ENCODE data around the gene LIMCH1.

The LIMCH1 gene

GRCh38 chr4:41534404-41534803 lies 3.6 kb upstream of the LIMCH1 start:
- H2AFZ ChIP-seq (ENCODE audit: low read depth), result no peak overlapping the region
- H3K9ac ChIP-seq, result no peak overlapping the region
- no peaks in the 10 kb centered on the region for H3K4me1 ChIP-seq (ENCODE audit: low read depth, poor library complexity, severe bottlenecking)
- no peaks in the 10 kb centered on the region for H3K27me3 ChIP-seq (ENCODE audit: insufficient read depth, low read depth)
- no peak overlapping the region for H3K4me3 ChIP-seq (IDR thresholded peaks at IDR 0.05; ENCODE audit: insufficient read depth, low read depth, low read length)
- H3K36me3 ChIP-seq (ENCODE audit: insufficient read depth), result no peaks in the 10 kb centered on the region
- no peak overlapping the region for H3K4me2 ChIP-seq
- H3K27ac ChIP-seq, result no peak overlapping the region
- no peaks in the 10 kb centered on the region for H4K20me1 ChIP-seq (ENCODE audit: insufficient read depth)
- TF ChIP-seq CTCF (conservative IDR thresholded peaks at IDR 0.05; ENCODE audit: low read depth, low read length), result no peak
- H3K79me2 ChIP-seq (ENCODE audit: insufficient read depth, low read depth), result no peaks in the 10 kb centered on the region

DNA sequence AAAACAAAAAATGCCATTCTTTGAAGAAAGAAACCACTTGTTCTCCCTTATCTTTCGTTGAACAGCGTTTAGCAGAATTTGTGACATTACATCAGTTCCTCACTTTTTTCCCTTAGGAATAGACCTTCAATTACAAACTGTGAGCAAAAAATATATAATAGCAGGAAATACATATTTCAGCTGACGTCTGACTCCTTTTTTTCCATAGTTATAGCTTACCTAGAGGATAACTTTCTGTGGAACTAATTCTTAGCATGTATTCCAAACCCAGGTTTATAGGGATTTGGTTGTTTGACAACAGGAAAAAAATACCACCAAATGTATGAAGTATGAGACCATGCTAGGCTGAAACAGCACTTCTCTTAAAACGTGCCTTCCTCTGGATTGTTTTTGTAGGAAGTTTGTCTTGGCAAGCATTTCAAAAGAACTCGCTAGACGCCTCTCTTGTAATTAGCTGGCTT lies 2.0 kb upstream of the LIMCH1 start:
- no peaks in the 10 kb centered on the region for H3K79me2 ChIP-seq (ENCODE audit: insufficient read depth, low read depth)
- TF ChIP-seq CTCF (conservative IDR thresholded peaks at IDR 0.05; ENCODE audit: low read depth, low read length), result no peak
- no peak overlapping the region for H3K4me3 ChIP-seq (IDR thresholded peaks at IDR 0.05; ENCODE audit: insufficient read depth, low read depth, low read length)
- no peaks in the 10 kb centered on the region for H4K20me1 ChIP-seq (ENCODE audit: insufficient read depth)
- H3K4me1 ChIP-seq (ENCODE audit: low read depth, poor library complexity, severe bottlenecking), result no peaks in the 10 kb centered on the region
- no peak overlapping the region for H3K9ac ChIP-seq
- no peaks in the 10 kb centered on the region for H3K27me3 ChIP-seq (ENCODE audit: insufficient read depth, low read depth)
- no peak overlapping the region for H3K27ac ChIP-seq
- no peaks in the 10 kb centered on the region for H3K36me3 ChIP-seq (ENCODE audit: insufficient read depth)
- no peak overlapping the region for H3K4me2 ChIP-seq
- no peak overlapping the region for H2AFZ ChIP-seq (ENCODE audit: low read depth)

DNA sequence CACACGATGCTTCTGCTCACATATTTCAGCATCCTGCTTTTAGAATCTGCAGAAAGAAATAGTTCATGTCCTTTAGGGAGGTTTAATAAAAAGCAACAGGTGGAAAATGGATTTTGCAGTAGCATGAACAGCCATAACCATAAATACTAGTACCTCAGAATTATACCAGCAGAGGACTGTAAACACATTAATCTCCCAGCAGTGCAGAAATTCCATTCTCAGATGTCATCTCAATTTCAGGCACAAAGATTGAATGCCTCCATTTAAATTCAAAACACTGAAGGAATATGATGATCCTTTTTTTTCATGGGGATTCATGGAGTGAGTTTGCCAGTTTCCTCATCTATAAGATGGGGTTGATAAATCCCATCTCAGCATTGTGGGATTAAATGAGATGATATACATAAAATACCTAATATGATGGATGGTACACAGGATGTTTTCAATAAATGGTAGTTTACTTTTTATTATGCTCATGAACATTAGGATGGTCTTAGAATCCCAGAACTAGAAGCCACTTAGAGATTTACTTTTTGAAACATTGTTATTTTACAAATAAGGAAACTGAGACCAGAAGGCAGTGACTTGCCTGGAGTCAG lies 566 bp upstream of the LIMCH1 start:
- Histone ChIP-seq H3K4me2 (no peak overlapping the region), H3K4me3 (IDR thresholded peaks at IDR 0.05; ENCODE audit: insufficient read depth, low read depth, low read length) (no peak overlapping the region), H3K36me3 (ENCODE audit: insufficient read depth) (no peaks in the 10 kb centered on the region), H3K79me2 (ENCODE audit: insufficient read depth, low read depth) (no peaks in the 10 kb centered on the region), H3K27ac (no peak overlapping the region), H4K20me1 (ENCODE audit: insufficient read depth) (no peaks in the 10 kb centered on the region), H2AFZ (ENCODE audit: low read depth) (no peak overlapping the region), H3K27me3 (ENCODE audit: insufficient read depth, low read depth) (no peaks in the 10 kb centered on the region), H3K9ac (no peak overlapping the region), H3K4me1 (ENCODE audit: low read depth, poor library complexity, severe bottlenecking) (no peaks in the 10 kb centered on the region)
- TF ChIP-seq CTCF (conservative IDR thresholded peaks at IDR 0.05; ENCODE audit: low read depth, low read length), result no peak

- TF ChIP-seq CTCF (conservative IDR thresholded peaks at IDR 0.05; ENCODE audit: low read depth, low read length), result no peak
- Histone ChIP-seq H3K79me2 (ENCODE audit: insufficient read depth, low read depth) (no peaks in the 10 kb centered on the region), H3K4me1 (ENCODE audit: low read depth, poor library complexity, severe bottlenecking) (no peaks in the 10 kb centered on the region), H3K4me3 (IDR thresholded peaks at IDR 0.05; ENCODE audit: insufficient read depth, low read depth, low read length) (no peak overlapping the region), H2AFZ (ENCODE audit: low read depth) (no peak overlapping the region), H3K4me2 (no peak overlapping the region), H4K20me1 (ENCODE audit: insufficient read depth) (no peaks in the 10 kb centered on the region), H3K9ac (no peak overlapping the region), H3K36me3 (ENCODE audit: insufficient read depth) (no peaks in the 10 kb centered on the region), H3K27ac (no peak overlapping the region), H3K27me3 (ENCODE audit: insufficient read depth, low read depth) (no peaks in the 10 kb centered on the region)
Observed at GRCh38 chr4:41538887-41539498, 1.0 kb downstream of the LIMCH1 start.
